ENCODE results near the gene FAM174B.

The FAM174B gene

DNA sequence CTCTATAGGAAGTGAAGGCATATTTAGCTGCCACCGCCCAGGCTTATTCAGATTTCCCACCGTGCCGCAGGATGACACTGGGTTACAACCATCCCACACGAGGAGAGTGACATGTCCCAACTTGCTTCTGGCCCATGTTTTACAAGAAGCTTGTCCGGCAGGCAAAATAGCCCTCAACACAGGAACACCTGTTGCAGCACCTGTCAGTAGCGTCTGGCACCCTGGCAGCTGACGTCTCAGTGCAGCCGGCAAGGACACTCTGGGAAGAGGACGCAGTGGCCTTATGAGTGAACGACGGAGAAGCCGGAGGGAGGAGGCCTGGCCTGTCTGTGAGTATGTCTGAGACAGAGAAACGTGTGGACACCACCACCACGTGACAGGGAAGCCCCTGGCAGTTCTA lies 32.1 kb downstream of the FAM174B start:
- H3K4me3 ChIP-seq (ENCODE audit: low read depth in 1 of 2, low read length in 2 of 2) = no peak overlapping the region
- H3K9ac ChIP-seq (ENCODE audit: low read depth, low read length) = no peak overlapping the region
- no peak overlapping the region for H3K27ac ChIP-seq (ENCODE audit: low read length)
- DNase-seq (no peak), ATAC-seq (ENCODE audit: insufficient read depth, low read depth) (no peak)
- H4K20me1 ChIP-seq (ENCODE audit: insufficient read depth, low read length) = no peaks in the 10 kb centered on the region
- H3K4me2 ChIP-seq (ENCODE audit: insufficient read depth, low read length) = no peak overlapping the region
- H2AFZ ChIP-seq (ENCODE audit: low read depth, low read length) = no peak overlapping the region
- TF ChIP-seq EZH2 (IDR thresholded peaks at IDR 0.05; ENCODE audit: borderline replicate concordance, low read depth, low read length, severe bottlenecking) = no peak
- TF ChIP-seq, protein P1, sequence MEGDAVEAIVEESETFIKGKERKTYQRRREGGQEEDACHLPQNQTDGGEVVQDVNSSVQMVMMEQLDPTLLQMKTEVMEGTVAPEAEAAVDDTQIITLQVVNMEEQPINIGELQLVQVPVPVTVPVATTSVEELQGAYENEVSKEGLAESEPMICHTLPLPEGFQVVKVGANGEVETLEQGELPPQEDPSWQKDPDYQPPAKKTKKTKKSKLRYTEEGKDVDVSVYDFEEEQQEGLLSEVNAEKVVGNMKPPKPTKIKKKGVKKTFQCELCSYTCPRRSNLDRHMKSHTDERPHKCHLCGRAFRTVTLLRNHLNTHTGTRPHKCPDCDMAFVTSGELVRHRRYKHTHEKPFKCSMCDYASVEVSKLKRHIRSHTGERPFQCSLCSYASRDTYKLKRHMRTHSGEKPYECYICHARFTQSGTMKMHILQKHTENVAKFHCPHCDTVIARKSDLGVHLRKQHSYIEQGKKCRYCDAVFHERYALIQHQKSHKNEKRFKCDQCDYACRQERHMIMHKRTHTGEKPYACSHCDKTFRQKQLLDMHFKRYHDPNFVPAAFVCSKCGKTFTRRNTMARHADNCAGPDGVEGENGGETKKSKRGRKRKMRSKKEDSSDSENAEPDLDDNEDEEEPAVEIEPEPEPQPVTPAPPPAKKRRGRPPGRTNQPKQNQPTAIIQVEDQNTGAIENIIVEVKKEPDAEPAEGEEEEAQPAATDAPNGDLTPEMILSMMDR (IDR thresholded peaks at IDR 0.05; ENCODE audit: borderline replicate concordance, extremely low read depth, low read length, poor library complexity, severe bottlenecking) = no peak
- H3K79me2 ChIP-seq (ENCODE audit: insufficient read depth, low read length) = no peaks in the 10 kb centered on the region
- no peaks in the 10 kb centered on the region for H3K4me1 ChIP-seq (ENCODE audit: insufficient read depth, low read length)
- H3K36me3 ChIP-seq (ENCODE audit: insufficient read depth, low read length) = no peaks in the 10 kb centered on the region
- no peaks in the 10 kb centered on the region for H3K9me3 ChIP-seq (ENCODE audit: insufficient read depth, low read length, severe bottlenecking)
- H3K27me3 ChIP-seq (ENCODE audit: insufficient read depth, low read length, poor library complexity) = no peaks in the 10 kb centered on the region

DNA sequence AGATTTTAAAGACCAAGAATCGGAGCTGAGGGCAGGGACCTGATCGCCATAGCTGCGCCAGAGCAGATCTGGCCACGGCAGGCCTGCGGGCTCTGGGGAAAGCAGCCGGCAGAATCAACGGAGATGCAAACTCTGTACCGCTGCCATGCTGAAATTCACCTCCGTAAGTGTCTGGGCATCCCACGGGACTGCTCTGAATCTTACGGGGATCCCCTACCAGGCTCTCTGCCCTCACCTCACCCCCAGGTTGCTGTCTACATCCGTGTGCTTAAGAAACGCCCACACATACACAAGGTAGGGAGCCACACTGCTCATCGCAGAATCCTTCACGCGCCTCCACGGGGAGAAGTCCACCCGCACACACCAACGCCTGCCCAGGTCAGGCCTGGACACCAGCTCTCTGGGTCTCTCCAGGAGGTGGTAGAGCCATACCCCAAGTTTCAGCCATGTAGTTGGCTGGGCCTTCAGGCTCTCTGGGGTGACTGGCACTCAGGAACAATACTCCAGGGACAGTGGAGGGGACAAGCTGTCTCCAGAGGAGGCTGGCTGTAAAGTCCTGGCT lies 33.5 kb downstream of the FAM174B start:
- H2AFZ ChIP-seq (ENCODE audit: low read depth, low read length) = no peak overlapping the region
- H3K79me2 ChIP-seq (ENCODE audit: insufficient read depth, low read length) = no peaks in the 10 kb centered on the region
- H3K9me3 ChIP-seq (ENCODE audit: insufficient read depth, low read length, severe bottlenecking) = no peaks in the 10 kb centered on the region

DNA sequence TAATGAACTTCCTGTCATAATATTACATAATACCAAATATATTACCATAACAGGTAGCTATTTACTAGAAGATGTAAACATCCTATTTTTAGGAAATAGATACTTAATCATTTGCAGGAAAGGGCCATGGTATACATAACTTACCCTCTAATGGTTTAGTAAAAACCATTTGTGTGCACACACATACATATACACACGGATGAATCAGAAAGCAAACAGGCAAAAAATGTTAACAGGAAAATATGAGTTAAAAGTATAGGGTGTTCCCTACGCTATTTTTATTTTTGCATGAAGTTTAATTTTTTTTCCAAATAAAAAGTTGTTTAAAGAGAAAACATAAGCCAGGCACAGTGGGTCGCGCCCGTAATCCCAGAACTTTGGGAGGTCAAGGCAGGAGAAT lies 34.6 kb downstream of the FAM174B start:
- no peak for ATAC-seq (ENCODE audit: insufficient read depth, low read depth)
- Histone ChIP-seq H3K9ac (ENCODE audit: low read depth, low read length) (no peak overlapping the region), H3K27ac (ENCODE audit: low read length) (no peak overlapping the region)

More for the DNA sequence above, 33.5 kb downstream of the FAM174B start:
- DNase-seq (no peak), ATAC-seq (ENCODE audit: insufficient read depth, low read depth) (no peak)
- no peaks in the 10 kb centered on the region for H3K36me3 ChIP-seq (ENCODE audit: insufficient read depth, low read length)
- H3K27me3 ChIP-seq (ENCODE audit: insufficient read depth, low read length, poor library complexity) = no peaks in the 10 kb centered on the region
- no peak overlapping the region for H3K9ac ChIP-seq (ENCODE audit: low read depth, low read length)
- no peak overlapping the region for H3K27ac ChIP-seq (ENCODE audit: low read length)
- H3K4me3 ChIP-seq (ENCODE audit: low read depth in 1 of 2, low read length in 2 of 2) = no peak overlapping the region
- TF ChIP-seq EZH2 (IDR thresholded peaks at IDR 0.05; ENCODE audit: borderline replicate concordance, low read depth, low read length, severe bottlenecking) = no peak
- TF ChIP-seq, protein P1 (IDR thresholded peaks at IDR 0.05; ENCODE audit: borderline replicate concordance, extremely low read depth, low read length, poor library complexity, severe bottlenecking) = no peak
- no peaks in the 10 kb centered on the region for H4K20me1 ChIP-seq (ENCODE audit: insufficient read depth, low read length)
- no peaks in the 10 kb centered on the region for H3K4me1 ChIP-seq (ENCODE audit: insufficient read depth, low read length)
- H3K4me2 ChIP-seq (ENCODE audit: insufficient read depth, low read length) = no peak overlapping the region

More for the DNA sequence above, 34.6 kb downstream of the FAM174B start:
- Histone ChIP-seq H4K20me1 (ENCODE audit: insufficient read depth, low read length) (no peaks in the 10 kb centered on the region), H3K27me3 (ENCODE audit: insufficient read depth, low read length, poor library complexity) (no peaks in the 10 kb centered on the region), H2AFZ (ENCODE audit: low read depth, low read length) (no peak overlapping the region), H3K79me2 (ENCODE audit: insufficient read depth, low read length) (no peaks in the 10 kb centered on the region), H3K9me3 (ENCODE audit: insufficient read depth, low read length, severe bottlenecking) (no peaks in the 10 kb centered on the region), H3K4me3 (ENCODE audit: low read depth in 1 of 2, low read length in 2 of 2) (no peak overlapping the region), H3K4me2 (ENCODE audit: insufficient read depth, low read length) (no peak overlapping the region), H3K36me3 (ENCODE audit: insufficient read depth, low read length) (no peaks in the 10 kb centered on the region), H3K4me1 (ENCODE audit: insufficient read depth, low read length) (no peaks in the 10 kb centered on the region)
- no peak for DNase-seq
- no peak for TF ChIP-seq EZH2 (IDR thresholded peaks at IDR 0.05; ENCODE audit: borderline replicate concordance, low read depth, low read length, severe bottlenecking)
- TF ChIP-seq, protein P1 (IDR thresholded peaks at IDR 0.05; ENCODE audit: borderline replicate concordance, extremely low read depth, low read length, poor library complexity, severe bottlenecking) = no peak

Data from DND-41 (cell line).